ENCODE results near the gene RPP25.
A peak's percentile ranks its signal among the peaks of the same experiment; 100 is the strongest.
"Not testable (repeated sequence)": the region's sequence is repeated elsewhere in the genome, so short reads cannot be mapped to it uniquely, and the experiment has no call there.

The RPP25 gene

DNA sequence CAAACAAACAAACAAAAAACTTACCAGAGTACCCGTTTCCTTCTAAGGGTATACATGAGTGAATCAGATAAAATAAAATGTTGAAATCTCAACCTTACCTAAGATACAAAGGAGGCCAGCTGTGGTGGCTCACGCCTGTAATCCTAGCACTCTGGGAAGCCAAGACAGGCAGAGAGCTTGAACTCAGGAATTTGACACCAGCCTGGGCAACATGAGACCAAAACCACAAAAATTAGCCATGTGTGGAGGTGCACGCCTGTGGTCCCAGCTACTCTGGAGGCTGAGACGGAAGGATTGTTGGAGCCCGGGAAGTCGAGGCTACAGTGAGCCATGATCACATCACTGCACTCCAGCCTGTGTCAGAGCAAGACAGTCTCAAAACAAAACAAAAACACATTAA, 38.9 kb downstream of the RPP25 start:
- DNase-seq (ENCODE audit: low read depth), result no peak

GRCh38 chr15:74913799-74914198, 42.8 kb downstream of the RPP25 start:
- not testable (repeated sequence) for DNase-seq (ENCODE audit: low read depth)

DNA sequence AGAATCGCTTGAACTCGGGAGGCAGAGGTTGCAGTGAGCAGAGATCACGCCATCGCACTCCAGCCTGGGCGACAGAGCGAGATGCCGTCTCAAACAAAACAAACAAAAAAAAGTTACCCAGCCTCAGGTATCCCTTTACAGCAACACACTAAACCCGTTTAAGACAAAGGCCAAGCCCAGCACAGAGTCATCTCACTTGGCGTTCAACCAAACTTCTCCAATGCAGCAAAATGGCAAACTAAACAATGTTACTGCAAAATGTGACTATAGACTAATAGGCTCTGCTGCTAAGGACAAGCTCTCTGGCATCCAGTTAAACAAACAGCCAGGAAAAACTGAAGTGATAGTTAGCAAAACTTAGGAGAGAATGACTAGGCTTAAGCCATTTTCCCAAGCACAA, 43.5 kb downstream of the RPP25 start:
- DNase-seq (ENCODE audit: low read depth), result no peak

DNA sequence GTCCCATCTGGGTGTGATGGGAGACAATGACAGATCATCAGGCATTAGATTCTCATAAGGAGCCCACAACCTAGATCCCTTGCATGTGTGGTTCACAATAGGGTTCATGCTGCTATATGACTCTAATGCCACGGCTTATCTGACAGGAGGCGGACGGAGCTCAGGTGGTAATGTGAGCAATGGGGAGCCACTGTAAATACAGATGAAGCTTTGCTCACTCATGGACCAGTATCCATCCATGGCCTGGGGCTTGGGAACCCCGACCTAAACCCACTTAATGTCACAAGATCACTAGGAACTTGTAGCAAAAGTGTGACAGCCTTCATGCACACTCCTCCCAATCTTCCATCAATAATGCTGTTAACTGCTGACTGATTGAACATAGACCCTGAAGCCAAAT, 47.9 kb downstream of the RPP25 start:
- no peak for DNase-seq (ENCODE audit: low read depth)

DNA sequence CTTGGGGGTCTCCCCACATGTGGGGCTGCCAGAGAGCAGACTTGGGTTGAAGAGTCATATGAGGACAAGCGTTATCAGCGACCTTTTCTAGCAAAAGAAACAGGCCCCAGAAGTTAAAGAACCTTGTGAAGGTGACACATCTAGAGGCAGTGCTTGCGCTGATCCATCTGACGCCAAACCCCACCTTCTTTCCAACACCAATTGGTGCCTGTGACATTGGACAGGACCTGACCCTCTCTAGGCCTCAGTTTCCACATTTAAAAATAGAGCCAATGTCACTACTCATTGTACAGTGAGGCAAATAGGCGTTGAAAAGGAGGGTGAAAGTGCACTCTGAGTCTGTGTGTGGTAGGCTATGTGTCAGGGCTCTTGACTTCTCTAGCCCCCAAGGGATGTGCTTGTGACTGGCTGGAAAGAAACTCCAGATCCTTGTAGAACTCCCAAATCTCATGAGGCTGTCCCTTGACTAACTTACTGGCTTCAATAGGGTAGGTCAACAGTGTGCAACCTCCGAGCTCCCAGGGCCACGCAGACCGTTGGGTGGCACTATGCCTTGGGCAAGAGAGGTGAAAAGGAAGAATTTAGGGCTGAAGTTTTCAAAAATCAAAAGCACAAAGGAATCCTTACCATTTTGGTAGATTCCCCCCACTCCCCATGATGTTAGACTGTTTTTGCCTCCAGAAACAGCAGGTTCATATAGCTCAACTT, 49.3 kb downstream of the RPP25 start:
- DNase-seq (ENCODE audit: low read depth), result no peak

GRCh38 chr15:74906450-74907162, 50.0 kb downstream of the RPP25 start, which contains the start of gene FAM219B:
TSS of gene FAM219B (minus strand) at chr15:74906851. CDS start at chr15:74906800, 51 bp downstream.
- peak; percentile 64 for DNase-seq (ENCODE audit: low read depth)

DNA sequence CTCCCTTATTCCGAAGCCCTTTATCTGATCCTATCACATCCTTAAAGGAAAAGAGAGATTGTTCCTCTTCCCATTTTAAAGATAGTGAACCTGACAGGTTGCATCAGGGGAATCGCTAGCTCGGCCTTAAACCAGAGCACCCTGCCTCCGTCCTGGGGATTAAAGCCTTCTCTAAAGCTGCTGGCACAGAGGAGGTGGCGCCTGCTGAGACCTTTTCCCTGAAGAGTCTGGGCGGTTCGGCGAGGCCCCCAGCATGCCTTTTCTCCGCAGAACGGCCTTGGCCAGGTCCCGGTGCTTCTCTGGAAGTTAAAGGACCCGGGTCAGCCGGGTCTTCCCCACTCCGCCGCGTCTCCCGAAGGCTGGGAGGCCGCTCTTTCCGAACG, 50.5 kb downstream of the RPP25 start:
- DNase-seq (ENCODE audit: low read depth), result no peak

All from activated T-cell treated with anti-CD3 and anti-CD28 coated beads for 1 hour (primary cell).